OCI-LY7 (cell line): ENCODE measurements around the gene WDR83. TPM values are rescaled to one million over a fixed set of nuclear protein-coding genes. Genes with fewer than 3 reads are reported as not detected.
"Not testable (repeated sequence)": the region's sequence is repeated elsewhere in the genome, so short reads cannot be mapped to it uniquely, and the experiment has no call there.

Source experiments
- BruUV-seq: library from RNA; stranded (reverse); fragments of 400-500 nt; replicated peaks from 2 replicates; lab custom pipeline; 2021; lab: Mats Ljungman, UMichigan
- CTCF ChIA-PET: fragments of 300-600 bp; sonication (Branson Sonifier 250); formaldehyde crosslinking; loops from one replicate; lab custom pipeline; 2022; ENCODE audit warnings: antibody characterized with exemption; ENCODE audit not compliant: unreplicated experiment; lab: Charles Lee
- POLR2A ChIA-PET: fragments of 300-600 bp; sonication (Branson Sonifier 250); formaldehyde crosslinking; loops from one replicate; lab custom pipeline; 2022; ENCODE audit warnings: antibody characterized with exemption; lab: Charles Lee
- DNase-seq: peaks from one replicate; pipeline ENCODE4 v3.0.0-alpha.2; 2015; ENCODE audit warnings: low spot score
- H2AFZ ChIP-seq: fragments of 200-600 bp; sonication (generic), shearing (Covaris generic); 2 replicates; pipeline ENCODE4 v1.6.1; 2014; ENCODE audit warnings: mild to moderate bottlenecking, antibody characterized with exemption, low read length, moderate library complexity
- H3K27ac ChIP-seq: fragments of 200-600 bp; sonication (generic); 2 replicates; pipeline ENCODE4 v1.5.1; 2014; ENCODE audit warnings: mixed run types, low read depth, mild to moderate bottlenecking, moderate library complexity, low read length, inconsistent platforms; ENCODE audit not compliant: poor library complexity, severe bottlenecking
- H3K36me3 ChIP-seq: fragments of 200-600 bp; sonication (generic); 2 replicates; pipeline ENCODE4 v1.6.1; 2014; ENCODE audit warnings: mild to moderate bottlenecking, antibody characterized with exemption, low read length, moderate library complexity, mixed read lengths; ENCODE audit not compliant: insufficient read depth
- H3K4me1 ChIP-seq: fragments of 200-600 bp; sonication (generic); 2 replicates; pipeline ENCODE4 v1.5.1; 2014; ENCODE audit warnings: mild to moderate bottlenecking, low read length; ENCODE audit not compliant: insufficient read depth, poor library complexity, severe bottlenecking
- H3K4me2 ChIP-seq: fragments of 200-600 bp; sonication (generic); 2 replicates; pipeline ENCODE4 v1.6.1; 2014; ENCODE audit warnings: mild to moderate bottlenecking, low read length
- H3K4me3 ChIP-seq: fragments of 200-600 bp; sonication (generic); 2 replicates; pipeline ENCODE4 v1.5.1; 2014; ENCODE audit warnings: mild to moderate bottlenecking, low read depth, low read length; ENCODE audit not compliant: poor library complexity, severe bottlenecking
- H3K79me2 ChIP-seq: fragments of 200-600 bp; sonication (generic); 2 replicates; pipeline ENCODE4 v1.6.1; 2016; ENCODE audit warnings: low read depth, mild to moderate bottlenecking, low read length, moderate library complexity, mixed read lengths; ENCODE audit not compliant: insufficient read depth
- H3K9me2 ChIP-seq: fragments of 200-600 bp; sonication (generic); 2 replicates; pipeline ENCODE4 v1.6.1; 2016; ENCODE audit warnings: mild to moderate bottlenecking, low read length, mixed read lengths; ENCODE audit not compliant: insufficient read depth
- H3K9me3 ChIP-seq: fragments of 200-600 bp; sonication (generic); 2 replicates; pipeline ENCODE4 v1.6.1; 2014; ENCODE audit warnings: mild to moderate bottlenecking, mixed run types, low read length, mixed read lengths
- H4K20me1 ChIP-seq: fragments of 200-600 bp; sonication (generic); 2 replicates; pipeline ENCODE4 v1.6.1; 2014; ENCODE audit warnings: mild to moderate bottlenecking, antibody characterized with exemption, low read length, moderate library complexity, mixed read lengths; ENCODE audit not compliant: insufficient read depth
- CTCF ChIP-seq: fragments of 200-600 bp; sonication (generic); conservative IDR thresholded peaks from 2 replicates; pipeline ENCODE4 v1.5.1; 2014; ENCODE audit warnings: mild to moderate bottlenecking, antibody characterized with exemption, low read length, moderate library complexity, mixed read lengths
- EZH2phosphoT487 ChIP-seq: fragments of 200-600 bp; sonication (generic); IDR thresholded peaks from 2 replicates; pipeline ENCODE4 v1.6.1; 2018; ENCODE audit warnings: low read depth, borderline replicate concordance, mild to moderate bottlenecking, mixed run types, antibody characterized with exemption, low read length, moderate library complexity, mixed read lengths
- intact Hi-C: fragments of 100-400 bp; cut with micrococcal nuclease; formaldehyde crosslinking; loops from one replicate; pipeline ENCODE4 v1.10.0; 2022; ENCODE audit not compliant: unreplicated experiment
- total RNA-seq, 2 experiments: library from RNA; depleted of rRNA in 1 of 2; stranded (reverse); fragments of >200 nt in 1 of 2; shearing (Covaris generic) in 1 of 2; gene quantifications; 2 replicates each; pipeline ENCODE4 v1.2.3, GENCODE V29; 2014 to 2022

WDR83 gene
- total RNA-seq, 2 experiments from 2014 or later = 15.9 to 17.0 TPM

DNA sequence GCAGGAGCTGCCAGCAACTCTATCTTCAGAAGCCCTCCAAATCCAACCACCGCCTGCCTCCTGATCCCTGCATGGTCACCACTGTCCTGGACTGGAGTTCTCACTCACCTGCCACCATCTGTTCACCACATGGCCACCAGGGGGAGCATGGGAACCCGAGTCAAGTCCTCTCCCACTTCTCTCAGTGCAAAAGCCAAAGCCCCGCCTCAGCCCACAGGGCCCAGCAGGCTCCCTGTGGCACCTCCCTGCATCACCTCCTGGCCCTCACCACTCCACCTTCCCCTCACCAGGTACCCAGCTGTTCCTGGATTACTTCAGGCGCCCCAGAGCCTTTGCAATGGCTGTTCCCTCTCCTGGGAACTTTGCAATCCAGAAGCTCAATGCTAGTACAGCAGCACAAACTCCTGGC, 9.8 kb downstream of the WDR83 start:
- no peak overlapping the region for H3K4me3 ChIP-seq
- ChIA-PET CTCF (no interaction called here), POLR2A (interaction anchor here (0.5 kb wide), 1 partner anchor 105 kb away, joined by 3 read pairs; no protein-coding TSS in a partner anchor)
- H3K9me3 ChIP-seq = no peaks in the 10 kb centered on the region
- H3K36me3 ChIP-seq = peaks cover 81% of the 10 kb centered on the region
- peak; percentile 83 for DNase-seq
- H4K20me1 ChIP-seq = peaks cover 10% of the 10 kb centered on the region; the same call in 1 of the 2 replicates
- no peaks in the 10 kb centered on the region for H3K9me2 ChIP-seq
- no TSS peak for BruUV-seq
- intact Hi-C loops = loop anchor here (2.0 kb wide), 1 partner anchor 120 kb away; no protein-coding TSS in a partner anchor
- peak; percentile 90 for TF ChIP-seq CTCF
- no peak for TF ChIP-seq EZH2phosphoT487
- no peak overlapping the region for H3K4me2 ChIP-seq
- H3K4me1 ChIP-seq = peaks cover 11% of the 10 kb centered on the region
- H3K79me2 ChIP-seq = peaks cover 9% of the 10 kb centered on the region
- H3K27ac ChIP-seq = no peak overlapping the region
- no peak overlapping the region for H2AFZ ChIP-seq

DNA sequence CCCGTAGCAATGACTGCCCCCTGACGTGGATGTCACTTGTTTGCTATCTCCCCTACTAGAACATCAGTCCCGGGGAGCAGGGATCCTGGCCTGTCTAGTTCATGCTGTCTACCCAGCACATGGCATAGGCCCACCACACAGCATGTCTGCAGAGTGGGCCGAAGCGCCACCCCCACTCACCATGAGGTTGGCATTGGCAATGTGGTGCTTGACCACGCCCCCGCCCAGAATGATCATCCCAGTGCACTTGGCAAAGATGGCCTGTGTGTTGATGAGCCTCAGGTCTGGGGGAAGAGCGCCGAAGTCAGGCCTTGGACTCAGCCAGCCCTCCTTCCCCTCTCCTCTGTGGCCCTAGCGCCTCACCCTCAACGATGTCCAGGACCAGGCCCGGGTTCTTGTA, 10.3 kb downstream of the WDR83 start:
- no peak for DNase-seq
- CTCF ChIA-PET = no interaction called here
- Histone ChIP-seq H3K9me2 (no peaks in the 10 kb centered on the region), H3K79me2 (peaks cover 9% of the 10 kb centered on the region), H2AFZ (no peak overlapping the region), H3K36me3 (peaks cover 78% of the 10 kb centered on the region), H3K27ac (no peak overlapping the region), H3K4me2 (no peak overlapping the region), H3K4me3 (no peak overlapping the region), H3K4me1 (peaks cover 11% of the 10 kb centered on the region), H4K20me1 (peaks cover 10% of the 10 kb centered on the region; the same call in 1 of the 2 replicates), H3K9me3 (no peaks in the 10 kb centered on the region)
- TF ChIP-seq CTCF (no peak), EZH2phosphoT487 (no peak)
- intact Hi-C loops = loop anchor here (2.0 kb wide), 1 partner anchor 120 kb away; no protein-coding TSS in a partner anchor
- POLR2A ChIA-PET = no interaction called here
- BruUV-seq = no TSS peak

- DNase-seq, H3K4me2 ChIP-seq, CTCF ChIA-PET, intact Hi-C loops, H4K20me1 ChIP-seq, H3K9me3 ChIP-seq, BruUV-seq, H2AFZ ChIP-seq, H3K27ac ChIP-seq, H3K4me3 ChIP-seq, H3K9me2 ChIP-seq, H3K79me2 ChIP-seq: not testable (repeated sequence)
- H3K4me1 ChIP-seq = peaks cover 11% of the 10 kb centered on the region
- peaks cover 67% of the 10 kb centered on the region for H3K36me3 ChIP-seq
- POLR2A ChIA-PET = interaction anchor here (0.6 kb wide), 1 partner anchor 107 kb away, joined by 4 read pairs; no protein-coding TSS in a partner anchor
Measured at GRCh38 chr19:12678039-12678438, 11.4 kb downstream of the WDR83 start.
